Smooth muscle cell (in vitro differentiated cells): ENCODE results near the gene RPUSD4. TPM values are rescaled to one million over a fixed set of nuclear protein-coding genes. Genes with fewer than 3 reads are reported as not detected.

Source experiments
- DNase-seq: peaks from one replicate; lab custom pipeline; 2025; ENCODE audit not compliant: unreplicated experiment; lab: John Stamatoyannopoulos, UW
- H2AFZ ChIP-seq: fragments of 200-600 bp; sonication (generic); 2 replicates; pipeline ENCODE4 v1.6.0; 2016; ENCODE audit warnings: antibody characterized with exemption, low read depth, mild to moderate bottlenecking
- H3F3A ChIP-seq: fragments of 200-600 bp; sonication (generic); 2 replicates; pipeline ENCODE4 v1.6.0; 2017; ENCODE audit warnings: antibody characterized with exemption, low read depth
- H3K27ac ChIP-seq: fragments of 200-600 bp; sonication (generic); 2 replicates; pipeline ENCODE4 v1.5.1; 2016; ENCODE audit warnings: low read depth, mild to moderate bottlenecking
- H3K27me3 ChIP-seq: fragments of 200-600 bp; sonication (generic); 2 replicates; pipeline ENCODE4 v1.6.1; 2016; ENCODE audit warnings: low read depth, mild to moderate bottlenecking
- H3K36me3 ChIP-seq: fragments of 200-600 bp; sonication (generic); 2 replicates; pipeline ENCODE4 v1.5.1; 2016; ENCODE audit warnings: low read depth
- H3K4me1 ChIP-seq: fragments of 200-600 bp; sonication (generic); 2 replicates; pipeline ENCODE4 v1.5.1; 2016; ENCODE audit warnings: low read depth
- H3K4me2 ChIP-seq: fragments of 200-600 bp; sonication (generic); 2 replicates; pipeline ENCODE4 v1.6.0; 2016; ENCODE audit warnings: mild to moderate bottlenecking
- H3K4me3 ChIP-seq: fragments of 200-600 bp; sonication (generic); 2 replicates; pipeline ENCODE4 v1.5.1; 2016; ENCODE audit warnings: mild to moderate bottlenecking
- H3K79me2 ChIP-seq: fragments of 200-600 bp; sonication (generic); 2 replicates; pipeline ENCODE4 v1.6.0; 2016; ENCODE audit warnings: low read depth, mild to moderate bottlenecking
- H3K9ac ChIP-seq: fragments of 200-600 bp; sonication (generic); 2 replicates; pipeline ENCODE4 v1.6.0; 2016; ENCODE audit warnings: low read depth
- H3K9me3 ChIP-seq: fragments of 200-600 bp; sonication (generic); replicated peaks from 2 replicates; pipeline ENCODE4 v1.5.1; 2016; ENCODE audit warnings: low read depth
- H4K20me1 ChIP-seq: fragments of 200-600 bp; sonication (generic); 2 replicates; pipeline ENCODE4 v1.6.0; 2016; ENCODE audit warnings: low read depth
- WGBS: methylation state at CpG from one replicate; pipeline ENCODE4 v1.1.7; 2016; ENCODE audit warnings: low lambda C conversion rate; 5-methylcytosine and 5-hydroxymethylcytosine counted together
- polyA plus RNA-seq: library from polyadenylated mRNA; unstranded; fragments of >200 nt; fragmentation: Nextera tagmentation; extraction: Ambion mirVana; gene quantifications from 2 replicates; pipeline ENCODE4 v1.2.1, GENCODE V29; 2016
- total RNA-seq: library from RNA; depleted of rRNA; stranded (reverse); fragments of >200 nt; gene quantifications from 2 replicates; pipeline ENCODE4 v1.2.3, GENCODE V29; 2014
- TF ChIP-seq, protein P1 (sequence below): fragments of 200-600 bp; sonication (generic); IDR thresholded peaks from 2 replicates; pipeline ENCODE4 v1.5.1; 2017; ENCODE audit warnings: borderline replicate concordance, mild to moderate bottlenecking, antibody characterized with exemption; ENCODE audit not compliant: insufficient read depth, poor library complexity, severe bottlenecking

The RPUSD4 gene
- total and polyA plus RNA-seq, 2 experiments from 2014 or later: 8.6 to 34.1 TPM

DNA sequence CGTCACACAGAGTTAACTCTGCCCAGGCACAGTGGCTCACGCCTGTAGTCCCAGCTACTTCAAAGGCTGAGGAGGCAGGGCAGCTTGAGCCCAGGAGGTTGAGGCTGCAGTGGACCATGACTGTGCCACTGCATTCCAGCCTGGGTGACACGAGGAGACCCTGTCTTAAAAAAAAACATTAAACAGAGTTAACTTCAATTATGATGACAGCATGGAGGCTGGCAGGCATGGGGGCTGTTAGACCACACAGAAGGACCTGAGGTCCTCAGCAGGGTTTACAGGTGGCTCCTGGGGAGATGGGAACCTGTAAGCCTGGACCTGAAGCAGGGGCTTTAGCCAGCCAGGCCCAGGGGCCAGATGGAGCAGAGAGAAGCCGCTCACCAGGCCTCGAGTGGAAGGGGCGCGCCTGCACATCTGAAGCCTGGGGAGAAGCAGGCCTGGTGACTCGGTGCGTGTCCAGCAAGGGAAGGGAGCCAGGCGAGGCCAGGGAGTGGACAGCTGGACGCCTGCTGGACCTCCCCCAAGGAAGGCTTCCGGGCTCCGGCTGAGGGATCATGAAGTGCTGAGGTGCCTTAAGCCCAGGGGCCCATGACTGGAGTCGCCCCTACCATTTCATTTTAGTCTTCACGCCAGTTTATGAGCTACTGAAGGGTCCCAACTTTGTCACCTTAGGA, 25.3 kb downstream of the RPUSD4 start:
- H3K36me3 ChIP-seq: no peaks in the 10 kb centered on the region
- no peak for DNase-seq
- 89% methylated on average over 15 of the region's 15 CpGs for WGBS
- no peaks in the 10 kb centered on the region for H3K4me1 ChIP-seq
- H3K4me3 ChIP-seq: no peak overlapping the region
- no peaks in the 10 kb centered on the region for H3F3A ChIP-seq
- no peak overlapping the region for H3K4me2 ChIP-seq
- H2AFZ ChIP-seq: no peak overlapping the region
- H3K27me3 ChIP-seq: no peaks in the 10 kb centered on the region
- no peak overlapping the region for H3K27ac ChIP-seq
- H3K9me3 ChIP-seq: no peaks in the 10 kb centered on the region
- TF ChIP-seq, protein P1, sequence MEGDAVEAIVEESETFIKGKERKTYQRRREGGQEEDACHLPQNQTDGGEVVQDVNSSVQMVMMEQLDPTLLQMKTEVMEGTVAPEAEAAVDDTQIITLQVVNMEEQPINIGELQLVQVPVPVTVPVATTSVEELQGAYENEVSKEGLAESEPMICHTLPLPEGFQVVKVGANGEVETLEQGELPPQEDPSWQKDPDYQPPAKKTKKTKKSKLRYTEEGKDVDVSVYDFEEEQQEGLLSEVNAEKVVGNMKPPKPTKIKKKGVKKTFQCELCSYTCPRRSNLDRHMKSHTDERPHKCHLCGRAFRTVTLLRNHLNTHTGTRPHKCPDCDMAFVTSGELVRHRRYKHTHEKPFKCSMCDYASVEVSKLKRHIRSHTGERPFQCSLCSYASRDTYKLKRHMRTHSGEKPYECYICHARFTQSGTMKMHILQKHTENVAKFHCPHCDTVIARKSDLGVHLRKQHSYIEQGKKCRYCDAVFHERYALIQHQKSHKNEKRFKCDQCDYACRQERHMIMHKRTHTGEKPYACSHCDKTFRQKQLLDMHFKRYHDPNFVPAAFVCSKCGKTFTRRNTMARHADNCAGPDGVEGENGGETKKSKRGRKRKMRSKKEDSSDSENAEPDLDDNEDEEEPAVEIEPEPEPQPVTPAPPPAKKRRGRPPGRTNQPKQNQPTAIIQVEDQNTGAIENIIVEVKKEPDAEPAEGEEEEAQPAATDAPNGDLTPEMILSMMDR: no peak
- no peaks in the 10 kb centered on the region for H3K79me2 ChIP-seq
- H4K20me1 ChIP-seq: no peaks in the 10 kb centered on the region
- H3K9ac ChIP-seq: no peak overlapping the region

DNA sequence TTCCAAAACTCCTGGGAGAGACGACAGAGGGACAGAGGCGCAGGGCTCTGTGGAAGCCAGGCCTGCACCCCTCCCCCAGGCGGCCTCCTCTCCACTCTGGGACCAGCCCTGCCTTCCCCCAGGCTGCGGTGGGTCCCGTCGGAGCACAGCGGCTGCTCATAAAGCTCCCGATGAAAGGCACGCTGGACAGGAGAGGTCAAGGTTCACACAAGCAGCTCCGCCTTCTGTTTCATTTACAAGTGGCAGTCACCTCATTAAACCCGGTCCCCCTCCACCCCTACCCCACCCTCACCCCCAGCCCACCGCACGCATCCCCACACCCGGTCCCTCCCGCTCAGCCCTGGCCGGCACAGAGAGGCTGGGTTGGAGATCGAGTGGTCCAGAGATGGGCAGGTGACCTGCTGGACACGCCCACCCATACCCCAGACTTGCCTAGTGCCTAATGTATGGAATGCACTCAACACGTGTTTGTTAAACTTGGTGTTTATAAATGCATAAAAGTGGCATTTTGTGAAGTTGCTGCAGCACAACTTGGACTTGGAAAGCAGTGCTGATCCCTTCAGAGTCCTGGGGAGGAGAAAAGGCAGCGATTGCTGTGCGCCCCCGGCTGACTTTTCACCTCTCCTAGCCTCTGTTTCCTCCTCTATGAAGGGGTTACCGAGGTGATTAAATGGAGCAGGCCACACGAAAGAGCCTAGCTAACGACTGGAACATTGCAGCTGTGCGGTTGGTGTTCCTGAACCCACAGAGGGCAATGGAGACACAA, 26.0 kb downstream of the RPUSD4 start:
- no peak overlapping the region for H3K9ac ChIP-seq
- no peaks in the 10 kb centered on the region for H3K27me3 ChIP-seq
- no peak for DNase-seq
- no peak overlapping the region for H3K4me3 ChIP-seq
- no peak overlapping the region for H2AFZ ChIP-seq
- H3K79me2 ChIP-seq: no peaks in the 10 kb centered on the region
- no peaks in the 10 kb centered on the region for H3F3A ChIP-seq
- H3K27ac ChIP-seq: no peak overlapping the region
- no peaks in the 10 kb centered on the region for H4K20me1 ChIP-seq
- no peaks in the 10 kb centered on the region for H3K36me3 ChIP-seq
- no peak overlapping the region for H3K4me2 ChIP-seq
- no peaks in the 10 kb centered on the region for H3K4me1 ChIP-seq
- TF ChIP-seq, protein P1: no peak
- no peaks in the 10 kb centered on the region for H3K9me3 ChIP-seq
- WGBS: 92% methylated on average over 25 of the region's 26 CpGs

DNA sequence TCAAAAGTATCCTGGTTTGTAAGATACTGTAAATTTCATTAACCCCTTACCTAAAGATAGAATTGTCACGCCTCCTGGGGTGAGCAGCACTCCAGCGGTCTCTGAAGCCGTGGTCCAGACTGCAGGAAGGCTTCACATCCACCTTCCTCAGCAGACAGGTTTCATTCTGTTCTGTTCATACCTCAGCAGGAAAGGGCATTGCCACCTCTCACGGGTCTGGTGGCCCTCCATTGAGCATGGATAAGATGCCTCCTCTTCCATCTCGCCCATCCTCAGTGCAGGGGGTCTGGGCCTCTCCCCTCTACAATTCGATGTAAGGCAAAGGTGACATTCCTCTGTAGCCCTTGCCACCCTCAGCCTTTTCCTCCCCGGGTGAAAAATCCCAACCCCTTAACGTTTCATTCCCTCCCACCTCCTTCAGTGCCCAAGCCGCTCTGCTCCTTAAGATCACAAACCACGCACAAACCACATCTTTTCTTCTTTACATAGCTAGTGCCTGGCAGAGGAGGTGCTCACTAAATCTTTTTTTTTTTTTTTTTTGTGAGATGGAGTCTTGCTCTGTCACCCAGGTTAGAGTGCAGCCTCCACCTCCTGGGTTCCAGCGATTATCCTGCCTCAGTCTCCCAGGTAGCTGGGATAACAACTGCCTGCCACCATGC, 28.5 kb downstream of the RPUSD4 start:
- H3F3A ChIP-seq: no peaks in the 10 kb centered on the region
- H3K9me3 ChIP-seq: no peaks in the 10 kb centered on the region
- no peak overlapping the region for H2AFZ ChIP-seq
- H3K9ac ChIP-seq: no peak overlapping the region
- H3K27ac ChIP-seq: no peak overlapping the region
- no peak overlapping the region for H3K4me3 ChIP-seq
- no peaks in the 10 kb centered on the region for H3K27me3 ChIP-seq
- no peaks in the 10 kb centered on the region for H3K79me2 ChIP-seq
- DNase-seq: no peak
- H3K36me3 ChIP-seq: no peaks in the 10 kb centered on the region
- H3K4me2 ChIP-seq: no peak overlapping the region
- WGBS: 90% methylated on average over 11 of the region's 11 CpGs
- TF ChIP-seq, protein P1: no peak
- H4K20me1 ChIP-seq: no peaks in the 10 kb centered on the region
- H3K4me1 ChIP-seq: no peaks in the 10 kb centered on the region
